ENCODE measurements around the gene RASAL2. TPM values are rescaled to one million over a fixed set of nuclear protein-coding genes. Genes with fewer than 3 reads are reported as not detected.

RASAL2 gene
- total RNA-seq, 4 donors from 2014 or later = 31.8 to 48.3 (median 37.8) TPM

GRCh38 chr1:178220094-178220493 is 126.2 kb downstream of the RASAL2 start:
- Histone ChIP-seq H3K36me3 (no peaks in the 10 kb centered on the region), H3K27ac (no peak overlapping the region), H3K27me3 (no peaks in the 10 kb centered on the region), H3K4me1 (no peaks in the 10 kb centered on the region), H3K9me3 (no peaks in the 10 kb centered on the region), H3K4me3 (no peak overlapping the region)
- 90% methylated on average over 1 of the region's 1 CpG for WGBS
- DNase-seq (ENCODE audit: low spot score in 2 of 2) = no peak
- TF ChIP-seq POLR2AphosphoS5 (IDR thresholded peaks at IDR 0.05) (no peak), EP300 (IDR thresholded peaks at IDR 0.05) (no peak), POLR2A (IDR thresholded peaks at IDR 0.05) (no peak)
- TF ChIP-seq, protein P1, sequence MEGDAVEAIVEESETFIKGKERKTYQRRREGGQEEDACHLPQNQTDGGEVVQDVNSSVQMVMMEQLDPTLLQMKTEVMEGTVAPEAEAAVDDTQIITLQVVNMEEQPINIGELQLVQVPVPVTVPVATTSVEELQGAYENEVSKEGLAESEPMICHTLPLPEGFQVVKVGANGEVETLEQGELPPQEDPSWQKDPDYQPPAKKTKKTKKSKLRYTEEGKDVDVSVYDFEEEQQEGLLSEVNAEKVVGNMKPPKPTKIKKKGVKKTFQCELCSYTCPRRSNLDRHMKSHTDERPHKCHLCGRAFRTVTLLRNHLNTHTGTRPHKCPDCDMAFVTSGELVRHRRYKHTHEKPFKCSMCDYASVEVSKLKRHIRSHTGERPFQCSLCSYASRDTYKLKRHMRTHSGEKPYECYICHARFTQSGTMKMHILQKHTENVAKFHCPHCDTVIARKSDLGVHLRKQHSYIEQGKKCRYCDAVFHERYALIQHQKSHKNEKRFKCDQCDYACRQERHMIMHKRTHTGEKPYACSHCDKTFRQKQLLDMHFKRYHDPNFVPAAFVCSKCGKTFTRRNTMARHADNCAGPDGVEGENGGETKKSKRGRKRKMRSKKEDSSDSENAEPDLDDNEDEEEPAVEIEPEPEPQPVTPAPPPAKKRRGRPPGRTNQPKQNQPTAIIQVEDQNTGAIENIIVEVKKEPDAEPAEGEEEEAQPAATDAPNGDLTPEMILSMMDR (IDR thresholded peaks at IDR 0.05) = no peak

- H3K4me1 ChIP-seq = no peaks in the 10 kb centered on the region
- DNase-seq (ENCODE audit: low spot score in 2 of 2) = no peak
- TF ChIP-seq EP300 (IDR thresholded peaks at IDR 0.05) = no peak
- no peak overlapping the region for H3K27ac ChIP-seq
- no peaks in the 10 kb centered on the region for H3K36me3 ChIP-seq
- H3K9me3 ChIP-seq = no peaks in the 10 kb centered on the region
- H3K4me3 ChIP-seq = no peak overlapping the region
- H3K27me3 ChIP-seq = no peaks in the 10 kb centered on the region
- WGBS = 94% methylated on average over 1 of the region's 1 CpG
Measured at GRCh38 chr1:178223289-178223688, 129.4 kb downstream of the RASAL2 start.

- Histone ChIP-seq H3K9me3 (no peaks in the 10 kb centered on the region), H3K36me3 (no peaks in the 10 kb centered on the region), H3K4me3 (no peak overlapping the region), H3K4me1 (no peaks in the 10 kb centered on the region), H3K27me3 (no peaks in the 10 kb centered on the region), H3K27ac (no peak overlapping the region)
- DNase-seq (ENCODE audit: low spot score in 2 of 2) = no peak
- WGBS = 58% methylated on average over 4 of the region's 4 CpGs
- TF ChIP-seq POLR2AphosphoS5 (IDR thresholded peaks at IDR 0.05) (no peak), POLR2A (IDR thresholded peaks at IDR 0.05) (no peak), EP300 (IDR thresholded peaks at IDR 0.05) (no peak)
- TF ChIP-seq, protein P1 (IDR thresholded peaks at IDR 0.05) = no peak
Measured at GRCh38 chr1:178224358-178224757, 130.5 kb downstream of the RASAL2 start.

GRCh38 chr1:178230881-178231409 is 137.0 kb downstream of the RASAL2 start:
- H3K4me3 ChIP-seq = no peak overlapping the region
- TF ChIP-seq EP300 (IDR thresholded peaks at IDR 0.05) (no peak), POLR2A (IDR thresholded peaks at IDR 0.05) (no peak), POLR2AphosphoS5 (IDR thresholded peaks at IDR 0.05) (no peak)
- TF ChIP-seq, protein P1 (IDR thresholded peaks at IDR 0.05) = no peak
- H3K27me3 ChIP-seq = no peaks in the 10 kb centered on the region
- 89% methylated on average over 5 of the region's 5 CpGs for WGBS
- no peak for DNase-seq (ENCODE audit: low spot score in 2 of 2)
- H3K4me1 ChIP-seq = no peaks in the 10 kb centered on the region
- no peaks in the 10 kb centered on the region for H3K9me3 ChIP-seq
- no peaks in the 10 kb centered on the region for H3K36me3 ChIP-seq
- H3K27ac ChIP-seq = no peak overlapping the region

DNA sequence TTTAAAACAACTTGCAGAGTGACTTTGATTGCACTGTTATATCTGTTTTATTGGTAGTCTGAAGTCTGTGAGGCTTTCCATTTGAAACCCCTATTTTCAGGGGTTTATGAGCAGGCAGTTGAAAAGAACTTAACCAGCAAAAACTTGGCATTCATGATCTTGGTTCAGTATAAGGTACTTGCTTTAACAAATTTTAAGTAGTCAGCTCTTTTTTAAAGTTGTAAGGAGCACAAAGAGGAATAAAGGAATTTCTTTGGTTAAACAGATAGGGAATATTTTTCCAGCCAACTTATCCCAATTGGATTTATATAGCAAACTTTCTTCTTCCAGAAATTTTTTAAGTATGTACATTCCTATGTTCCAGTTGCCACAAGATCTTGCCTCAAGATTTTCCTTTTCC is 138.2 kb downstream of the RASAL2 start:
- Histone ChIP-seq H3K4me3 (no peak overlapping the region), H3K27ac (no peak overlapping the region), H3K27me3 (no peaks in the 10 kb centered on the region), H3K36me3 (no peaks in the 10 kb centered on the region), H3K4me1 (no peaks in the 10 kb centered on the region), H3K9me3 (no peaks in the 10 kb centered on the region)
- DNase-seq (ENCODE audit: low spot score in 2 of 2) = no peak
- TF ChIP-seq, protein P1 (IDR thresholded peaks at IDR 0.05) = no peak
- no peak for TF ChIP-seq POLR2AphosphoS5 (IDR thresholded peaks at IDR 0.05)
- no peak for TF ChIP-seq POLR2A (IDR thresholded peaks at IDR 0.05)
- no peak for TF ChIP-seq EP300 (IDR thresholded peaks at IDR 0.05)

DNA sequence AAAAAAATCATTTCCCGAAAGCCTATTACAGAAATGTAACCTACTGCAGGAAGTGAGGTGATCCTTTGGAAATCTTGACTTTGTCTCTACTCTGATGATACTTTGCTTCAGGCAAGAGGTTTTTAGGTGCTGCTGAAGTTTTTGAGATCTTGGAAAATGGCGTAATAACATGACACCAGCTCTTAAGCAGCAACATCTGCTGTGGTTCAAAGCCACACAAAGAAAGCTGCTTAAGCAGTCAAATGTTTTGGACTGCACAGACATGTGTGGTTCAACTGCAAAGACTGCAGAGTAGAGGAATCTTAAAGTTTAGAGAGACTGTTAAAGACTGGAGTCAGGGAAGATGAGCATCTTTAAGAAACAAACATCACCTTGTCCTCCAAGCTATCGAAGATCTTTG is 139.0 kb downstream of the RASAL2 start:
- WGBS = 89% methylated on average over 3 of the region's 3 CpGs
- TF ChIP-seq POLR2AphosphoS5 (IDR thresholded peaks at IDR 0.05) (no peak), POLR2A (IDR thresholded peaks at IDR 0.05) (no peak), EP300 (IDR thresholded peaks at IDR 0.05) (no peak)
- TF ChIP-seq, protein P1 (IDR thresholded peaks at IDR 0.05) = no peak
- Histone ChIP-seq H3K4me3 (no peak overlapping the region), H3K9me3 (no peaks in the 10 kb centered on the region), H3K27me3 (no peaks in the 10 kb centered on the region), H3K4me1 (no peaks in the 10 kb centered on the region), H3K36me3 (no peaks in the 10 kb centered on the region), H3K27ac (no peak overlapping the region)
- DNase-seq (ENCODE audit: low spot score in 2 of 2) = no peak

Measured in suprapubic skin (tissue), 4 donors.